HG03460 (cell line): ENCODE data around the gene ACRV1.
"Not testable (repeated sequence)": the region's sequence is repeated elsewhere in the genome, so short reads cannot be mapped to it uniquely, and the experiment has no call there.

ENCODE experiments used
- ATAC-seq: cut with Tn5 transposase; IDR thresholded peaks from one replicate; pipeline ENCODE4 v1.9.1; 2021; ENCODE audit not compliant: unreplicated experiment

ACRV1 gene, protein sequence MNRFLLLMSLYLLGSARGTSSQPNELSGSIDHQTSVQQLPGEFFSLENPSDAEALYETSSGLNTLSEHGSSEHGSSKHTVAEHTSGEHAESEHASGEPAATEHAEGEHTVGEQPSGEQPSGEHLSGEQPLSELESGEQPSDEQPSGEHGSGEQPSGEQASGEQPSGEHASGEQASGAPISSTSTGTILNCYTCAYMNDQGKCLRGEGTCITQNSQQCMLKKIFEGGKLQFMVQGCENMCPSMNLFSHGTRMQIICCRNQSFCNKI

DNA sequence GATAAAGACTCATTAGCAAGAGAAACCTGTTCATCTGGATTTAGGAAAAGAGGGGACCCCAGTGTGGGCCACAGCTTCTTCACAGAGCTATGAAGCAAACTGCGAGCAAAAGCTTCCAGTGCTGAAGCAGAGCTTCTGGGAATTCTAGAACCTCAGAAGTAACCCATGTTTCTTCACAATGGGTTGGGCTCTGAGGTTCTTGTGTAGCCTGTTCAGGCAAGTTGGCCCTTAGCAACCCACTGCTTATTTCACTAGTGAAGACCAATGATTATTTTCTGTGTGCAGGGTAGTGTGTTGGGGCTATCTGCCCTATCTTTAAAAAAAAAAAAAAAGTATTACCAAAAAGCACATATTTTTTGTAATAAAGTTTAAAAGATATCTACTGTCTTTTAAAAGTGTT, at the start of gene ACRV1:
ACRV1 (minus strand) TSS at position 101 of the 400 bp plus-strand sequence; CDS start at position 34, 67 bp downstream.
- no peak for ATAC-seq

DNA sequence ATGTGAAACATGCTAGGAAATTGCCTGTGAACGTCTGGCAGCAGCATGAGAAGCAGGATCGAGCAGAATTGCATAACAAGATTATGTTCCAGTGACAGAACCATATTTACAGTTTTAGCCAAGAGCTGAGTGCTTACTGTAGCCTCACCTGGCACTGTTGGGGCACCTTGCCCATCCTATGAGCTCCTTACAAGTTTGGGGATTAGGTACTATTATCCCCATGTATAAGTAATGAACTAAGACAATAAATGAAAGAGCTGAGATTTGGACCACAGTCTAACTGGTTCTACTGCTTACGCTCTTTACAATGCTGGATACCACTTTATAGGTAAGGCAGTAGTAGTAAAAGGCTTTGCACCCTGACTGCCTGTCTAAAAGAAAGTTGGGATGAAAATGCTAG, 48.3 kb upstream of the ACRV1 start:
- no peak for ATAC-seq

DNA sequence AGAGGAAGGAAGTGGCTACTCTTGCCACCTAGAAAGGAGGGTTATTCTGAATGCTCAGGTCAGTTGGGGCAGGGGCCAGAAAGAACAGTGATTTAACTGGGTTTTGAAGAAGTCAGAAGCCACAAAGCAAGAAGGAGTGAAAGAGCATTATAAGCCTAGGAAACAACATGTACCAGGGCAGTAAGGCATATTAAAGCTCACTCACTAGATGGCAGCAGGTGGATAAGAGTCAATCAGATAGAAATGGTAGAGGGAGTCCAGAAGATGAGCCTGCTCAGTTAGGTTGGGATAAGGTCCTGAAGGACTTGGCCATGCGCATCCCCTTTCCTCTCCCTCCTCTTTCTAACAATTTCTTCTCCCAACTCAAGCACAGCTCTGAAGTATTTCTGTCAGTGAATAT, 43.5 kb upstream of the ACRV1 start:
- no peak for ATAC-seq

DNA sequence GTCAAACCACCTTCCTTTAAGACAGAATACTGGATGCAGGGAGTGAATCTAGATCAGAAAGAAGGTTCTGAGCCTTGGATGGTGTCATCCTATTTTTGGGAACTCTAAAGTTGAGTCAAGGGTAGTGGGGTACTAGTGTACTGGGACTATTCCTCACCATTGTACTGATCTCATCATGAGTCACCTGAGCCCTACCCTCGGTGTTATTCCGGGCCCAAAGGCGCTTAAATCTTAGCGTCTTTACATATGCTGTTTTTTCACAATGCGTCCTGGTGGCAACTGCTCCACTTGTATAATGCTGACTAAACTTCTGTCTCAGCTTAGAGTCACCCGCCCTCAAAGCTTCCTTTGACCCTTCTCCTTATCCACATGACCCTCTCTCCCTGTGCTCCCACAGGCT, 40.1 kb upstream of the ACRV1 start:
- ATAC-seq, result no peak

DNA sequence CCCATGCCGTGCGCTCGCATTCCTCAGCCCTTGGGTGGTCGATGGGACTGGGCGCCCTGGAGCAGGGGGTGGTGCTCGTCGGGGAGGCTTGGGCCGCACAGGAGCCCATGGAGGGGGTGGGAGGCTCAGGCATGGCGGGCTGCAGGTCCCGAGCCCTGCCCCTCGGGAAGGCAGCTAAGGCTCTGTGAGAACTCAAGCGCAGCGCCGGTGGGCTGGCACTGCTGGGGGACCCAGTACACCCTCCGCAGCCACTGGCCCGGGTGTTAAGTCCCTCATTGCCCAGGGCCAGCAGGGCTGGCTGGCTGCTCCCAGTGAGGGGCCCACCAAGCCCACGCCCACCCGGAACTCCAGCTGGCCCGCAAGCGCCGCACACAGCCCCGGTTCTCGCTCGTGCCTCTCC, 24.0 kb upstream of the ACRV1 start:
- ATAC-seq, result not testable (repeated sequence)

DNA sequence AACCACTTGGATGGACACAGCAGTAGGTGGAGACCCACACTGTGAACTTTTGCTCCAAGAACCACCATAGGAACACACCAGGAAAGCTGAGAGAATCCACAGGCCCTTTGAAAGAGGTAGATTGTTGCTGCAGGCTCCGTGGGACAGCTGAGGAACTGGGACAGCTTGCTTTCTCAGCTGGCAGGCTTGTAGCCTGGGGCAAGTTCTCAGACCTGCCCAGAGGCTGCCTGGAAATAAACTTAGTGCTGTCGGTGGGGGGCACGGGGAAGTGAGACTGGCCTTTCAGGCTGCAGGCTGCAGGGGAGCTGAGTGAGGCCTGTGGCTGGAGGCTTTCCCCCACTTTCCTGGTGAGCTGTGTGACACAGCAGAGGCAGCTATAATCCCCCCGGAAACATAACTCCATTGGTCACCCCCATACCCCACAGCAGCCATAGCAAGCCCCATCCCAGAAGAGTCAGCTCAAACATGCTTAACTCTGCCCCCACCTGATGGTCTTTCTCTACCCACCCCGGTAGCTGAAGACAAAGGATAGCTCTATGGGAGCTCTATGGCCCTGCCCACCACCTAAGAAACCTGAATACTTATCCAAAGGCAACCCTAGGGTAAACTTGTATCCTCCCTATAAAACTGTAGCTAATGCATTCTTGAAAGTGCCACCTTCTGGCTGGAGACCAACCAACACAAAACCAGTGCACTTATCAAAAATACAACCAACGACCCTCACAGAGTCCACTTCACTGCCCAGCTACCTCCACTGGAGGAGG, 21.4 kb upstream of the ACRV1 start:
- ATAC-seq, result no peak

DNA sequence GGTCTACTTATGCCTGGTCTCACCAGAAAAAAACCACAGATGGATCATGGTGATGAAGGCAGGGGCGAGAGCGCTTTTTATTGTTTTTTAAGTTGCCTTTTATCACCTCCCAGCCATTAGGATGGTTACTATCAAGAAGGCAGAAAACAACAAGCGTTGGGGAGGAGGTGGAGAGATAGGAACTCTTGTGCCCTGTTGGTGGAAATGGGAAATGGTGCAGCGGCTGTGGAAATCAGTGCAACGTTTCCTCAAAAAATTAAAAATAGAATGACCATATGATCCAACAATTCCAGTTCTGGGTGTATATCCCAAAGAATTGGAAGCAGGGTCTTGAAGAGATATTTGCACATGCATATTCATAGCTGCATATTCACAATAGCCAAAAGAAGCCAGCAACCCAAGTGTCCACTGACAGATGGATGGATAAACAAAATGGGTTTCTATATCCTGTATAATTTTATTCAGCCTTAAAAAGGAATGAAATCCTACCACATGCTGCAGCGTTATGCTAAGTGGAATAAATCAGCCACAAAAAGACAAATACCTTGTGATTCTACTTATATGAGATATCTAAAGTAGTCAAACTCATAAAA, 20.5 kb upstream of the ACRV1 start:
- ATAC-seq, result no peak

DNA sequence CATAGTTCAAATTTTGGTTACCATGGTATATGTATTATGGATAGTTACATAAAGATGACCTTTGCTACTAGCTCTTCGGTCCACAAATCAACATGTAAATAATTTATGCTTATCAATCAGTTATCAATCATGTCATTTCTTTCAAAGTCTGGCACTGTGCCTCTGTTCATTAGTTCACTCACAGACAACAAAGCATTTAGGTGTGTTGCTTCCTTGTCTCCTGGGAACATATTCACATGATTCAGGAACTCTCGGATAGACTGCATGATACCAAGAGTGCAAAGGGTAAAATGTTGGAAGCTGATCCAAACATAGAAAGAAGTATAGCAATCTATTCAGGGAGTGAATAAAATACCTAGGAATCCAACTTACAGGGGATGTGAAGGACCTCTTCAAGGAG, 14.3 kb upstream of the ACRV1 start:
- no peak for ATAC-seq

DNA sequence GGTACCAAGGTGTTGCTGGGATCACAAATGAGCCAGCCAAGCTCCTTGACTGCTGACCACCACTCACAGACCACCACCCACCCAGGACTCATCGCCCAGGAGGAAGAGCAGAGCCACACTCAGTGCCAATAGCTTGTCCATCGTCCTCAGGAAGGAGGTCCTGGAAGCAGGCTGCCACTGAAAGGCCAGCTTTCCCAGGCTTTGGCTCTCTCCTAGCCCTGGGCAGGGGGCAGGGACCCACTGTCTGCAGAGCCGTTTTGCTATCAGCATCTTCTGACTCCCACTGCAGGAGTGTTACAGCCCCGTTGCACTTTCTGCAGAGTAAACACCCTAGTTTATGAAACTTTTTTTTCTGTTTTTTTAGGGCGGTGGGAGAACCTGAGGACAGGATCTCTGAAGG, 12.2 kb upstream of the ACRV1 start:
- no peak for ATAC-seq

DNA sequence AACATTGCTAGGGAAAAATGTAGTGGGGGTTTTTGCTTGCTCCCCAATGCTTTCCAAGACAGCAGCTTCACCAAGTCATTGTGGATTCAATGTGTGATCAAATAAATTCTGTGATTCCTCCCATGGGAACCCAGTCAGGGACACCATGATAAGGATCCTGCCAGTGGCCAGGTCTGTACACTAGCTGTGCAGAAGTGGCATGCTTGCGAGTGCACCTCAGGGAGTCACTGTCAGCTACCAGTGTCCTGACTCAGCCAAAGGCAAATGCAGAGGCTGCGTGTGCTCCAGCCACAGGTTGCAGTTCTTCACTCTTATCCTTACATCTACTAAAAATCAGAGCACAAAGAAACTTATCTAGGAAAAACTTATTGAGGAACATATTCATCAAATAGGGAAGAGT, 9.4 kb upstream of the ACRV1 start:
- no peak for ATAC-seq

DNA sequence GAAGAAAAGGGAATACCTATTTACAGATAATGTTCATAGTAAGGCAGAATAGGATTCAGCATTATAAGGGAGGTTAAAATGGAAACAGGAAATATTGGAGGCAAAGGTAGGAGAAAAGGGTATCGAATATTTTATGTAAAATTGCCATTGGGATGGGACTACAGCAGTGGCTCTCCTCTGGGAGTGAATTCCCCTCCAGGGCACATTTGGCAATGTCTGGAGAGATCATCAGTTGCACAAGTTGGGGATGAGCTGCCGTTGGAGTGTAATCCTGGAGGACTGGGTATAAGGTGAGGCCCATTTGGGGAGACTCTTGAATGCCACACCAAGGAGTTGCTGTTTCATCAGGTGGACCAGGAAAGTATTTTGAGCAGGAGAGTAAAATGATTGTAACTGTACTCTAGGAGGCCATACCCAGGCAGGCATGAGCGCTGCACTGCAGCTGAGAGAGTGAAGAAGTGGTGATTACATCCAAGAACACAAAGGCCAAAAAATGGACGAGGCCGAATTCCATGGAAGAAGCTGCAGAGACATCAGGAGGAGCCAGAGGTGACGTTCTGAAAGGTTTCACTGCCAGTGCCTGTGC, 8.7 kb upstream of the ACRV1 start:
- ATAC-seq, result no peak

DNA sequence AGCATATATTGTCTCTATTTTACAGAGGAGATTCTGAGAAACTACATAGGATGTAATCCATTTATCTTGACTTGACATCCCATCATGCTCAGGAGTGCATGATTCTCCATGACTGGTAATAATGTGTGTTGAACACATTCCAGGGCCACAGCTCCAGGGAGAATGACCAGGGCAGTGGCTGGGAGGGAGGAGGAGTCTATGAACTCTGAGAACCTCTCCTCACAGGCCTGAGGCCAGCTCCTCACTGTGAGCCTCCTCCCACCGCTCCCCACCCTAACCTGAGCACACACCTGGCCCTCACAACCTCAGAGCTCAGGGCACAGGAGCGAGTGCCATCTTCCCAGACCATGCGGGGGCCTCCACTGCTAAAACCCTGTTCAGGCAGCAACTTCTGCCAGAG, 8.0 kb upstream of the ACRV1 start:
- ATAC-seq, result no peak

DNA sequence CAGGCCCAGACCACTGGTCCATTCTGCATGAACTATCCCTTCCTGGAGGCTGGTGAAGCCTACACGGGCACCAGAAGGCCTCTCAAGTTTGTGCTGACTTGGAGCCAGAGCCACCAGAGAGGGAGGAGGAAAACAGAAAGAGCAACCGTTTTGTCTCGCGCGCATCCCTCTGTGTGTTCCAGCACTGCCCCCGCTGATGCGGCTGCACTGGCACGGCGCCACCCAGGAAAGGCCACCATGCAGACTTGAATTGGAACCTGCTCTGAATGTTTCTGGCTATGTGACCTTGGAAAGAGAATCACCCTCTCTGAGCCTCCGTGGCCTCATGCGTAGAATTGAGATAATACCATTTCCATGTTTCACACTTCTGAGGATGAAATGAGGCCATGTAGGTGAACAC, 7.4 kb upstream of the ACRV1 start:
- no peak for ATAC-seq

DNA sequence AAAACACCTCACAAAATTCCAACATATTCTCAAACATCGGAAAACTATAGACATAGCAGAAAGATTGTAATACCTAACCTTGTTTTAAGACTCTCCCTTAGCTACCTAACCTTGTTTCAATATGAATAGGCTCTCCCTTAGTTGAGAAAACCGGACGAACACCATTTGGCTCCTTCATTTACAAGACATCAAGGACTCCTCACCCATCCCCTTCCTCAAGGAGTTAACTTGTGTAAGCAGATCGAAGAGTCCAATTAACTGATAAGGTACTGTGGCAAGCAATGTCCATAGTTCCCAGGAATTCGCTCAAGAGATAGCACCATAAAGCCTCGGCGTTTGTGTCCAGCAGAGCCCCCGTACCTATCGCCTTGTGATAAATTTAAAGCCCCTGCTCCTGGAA, 4.6 kb upstream of the ACRV1 start:
- ATAC-seq, result no peak

DNA sequence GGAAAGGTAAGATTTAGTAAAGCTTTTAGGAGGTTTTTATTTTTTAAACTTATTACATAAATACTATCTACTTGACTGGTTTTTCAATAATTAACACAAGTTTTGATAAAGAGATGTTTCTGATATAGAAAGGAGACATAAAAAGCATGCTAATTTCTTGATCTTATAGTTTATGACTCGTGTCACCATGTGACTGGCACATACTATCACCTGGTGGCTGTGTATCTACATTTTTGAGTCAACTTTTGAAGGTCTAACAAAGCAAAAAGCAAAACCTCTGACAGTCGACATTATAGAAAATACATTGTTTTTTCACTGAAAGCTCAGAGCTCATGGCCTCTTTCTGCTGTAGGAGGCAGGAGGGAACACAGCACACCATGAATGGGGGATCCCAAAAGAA, 810 bp downstream of the ACRV1 start:
- no peak for ATAC-seq

DNA sequence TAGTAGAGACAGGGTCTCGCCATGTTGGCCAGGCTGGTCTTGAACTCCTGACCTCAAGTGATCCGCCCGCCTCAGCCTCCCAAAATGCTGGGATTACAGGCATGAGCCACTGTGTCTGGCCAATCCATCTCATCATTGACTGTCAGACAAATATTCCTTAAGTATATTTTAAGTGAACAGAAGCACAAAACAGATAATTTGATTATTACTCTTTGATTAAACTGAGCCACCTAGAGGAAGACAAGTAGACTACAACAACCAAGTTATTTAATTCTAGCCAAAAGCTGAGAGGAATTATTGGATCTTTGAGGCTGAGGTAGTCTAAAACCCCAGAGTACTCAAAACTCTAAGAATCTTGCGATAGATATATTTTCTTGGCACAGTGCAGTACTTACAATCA, 1.2 kb downstream of the ACRV1 start:
- no peak for ATAC-seq

DNA sequence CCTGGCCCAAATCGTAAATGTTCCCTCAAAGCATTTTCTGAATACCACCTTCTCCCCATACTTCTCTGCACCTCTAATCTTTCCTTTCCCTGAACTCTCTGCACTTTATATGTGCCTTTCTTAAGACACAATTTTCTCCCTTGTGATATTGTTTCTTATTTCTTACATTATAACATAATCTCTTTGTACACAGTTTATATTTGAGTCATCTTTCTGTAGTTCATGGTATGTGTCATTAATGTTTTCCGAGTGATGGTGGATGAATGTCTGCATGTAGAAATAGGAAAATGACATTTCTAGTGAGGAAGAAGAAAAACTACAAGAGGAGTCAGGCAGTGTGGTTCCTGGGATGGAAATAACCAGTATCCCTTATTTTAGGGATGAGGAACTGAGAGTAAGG, 5.5 kb downstream of the ACRV1 start:
- ATAC-seq, result no peak

DNA sequence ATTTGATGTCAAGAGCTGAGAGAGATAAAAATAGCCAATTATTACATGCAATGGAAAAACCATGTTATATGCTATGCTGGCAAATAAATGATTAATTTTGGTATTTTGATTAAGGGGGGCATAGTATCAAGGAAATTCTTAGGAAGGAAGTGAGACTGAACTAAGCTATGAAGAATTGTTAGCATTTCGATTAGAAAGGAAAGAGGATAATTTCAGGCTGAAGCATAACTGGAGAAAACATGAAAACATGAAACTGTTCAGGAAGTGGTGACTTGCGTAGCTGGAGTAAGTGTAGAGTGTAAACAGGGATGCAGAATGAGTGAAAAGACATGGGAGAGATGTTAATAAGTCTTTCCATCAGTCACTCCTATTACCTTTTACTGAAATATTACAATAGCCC, 6.4 kb downstream of the ACRV1 start:
- no peak for ATAC-seq

DNA sequence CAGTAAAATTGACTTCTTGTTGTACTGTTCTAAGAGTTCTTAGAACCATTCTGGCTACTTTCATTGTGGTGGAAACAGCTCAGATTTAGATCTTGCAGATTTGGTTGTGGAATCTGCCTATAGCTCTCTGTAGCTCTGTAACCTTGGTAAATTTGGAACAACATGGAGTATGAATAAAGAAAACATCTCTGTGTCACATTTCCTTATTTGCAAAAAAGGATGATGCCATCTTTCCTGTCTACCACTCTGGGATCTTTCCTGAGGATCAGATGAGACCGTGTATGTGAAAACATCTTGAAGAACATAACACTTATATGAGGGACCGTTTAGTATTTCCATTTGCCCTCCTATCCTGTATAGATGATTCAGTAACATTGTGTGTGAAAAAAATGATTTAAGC, 9.1 kb downstream of the ACRV1 start:
- no peak for ATAC-seq

DNA sequence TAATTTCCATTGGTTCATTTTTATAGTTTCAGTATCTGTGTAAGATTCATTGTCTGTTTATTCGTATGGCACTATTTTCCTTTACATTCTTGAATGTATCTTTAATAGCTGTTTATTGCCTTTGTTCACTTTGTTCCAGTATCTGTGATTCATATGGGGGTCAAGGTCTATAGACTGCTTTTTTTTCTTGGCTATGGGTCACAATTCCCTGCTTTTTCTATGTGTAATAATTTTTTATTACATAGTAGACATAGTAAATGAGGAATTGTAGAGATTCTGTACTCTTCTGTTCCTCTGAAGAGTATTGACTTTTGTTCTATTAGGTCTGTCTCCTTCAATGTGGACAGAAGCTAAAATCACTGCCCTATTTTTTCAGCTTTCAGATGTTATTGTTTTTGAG, 10.5 kb downstream of the ACRV1 start:
- ATAC-seq, result no peak

DNA sequence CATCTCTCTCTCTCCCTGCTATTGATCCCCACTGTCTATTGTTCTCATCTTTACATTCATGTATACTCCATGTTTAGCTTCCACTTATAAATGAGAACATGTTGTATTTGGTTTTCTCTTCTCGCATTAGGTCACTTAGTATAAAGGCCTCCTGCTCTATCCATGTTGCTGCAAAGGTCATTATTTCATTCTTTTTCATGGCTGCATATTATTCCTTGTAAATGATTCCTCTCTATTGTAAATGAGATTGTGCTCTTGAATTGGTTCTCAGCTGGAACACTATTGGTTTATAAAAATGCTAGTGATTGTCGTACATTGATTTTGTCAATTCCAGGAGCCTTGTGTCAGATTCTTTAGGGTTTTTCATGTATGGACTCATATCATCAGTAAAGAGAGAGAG, 13.5 kb downstream of the ACRV1 start:
- no peak for ATAC-seq

DNA sequence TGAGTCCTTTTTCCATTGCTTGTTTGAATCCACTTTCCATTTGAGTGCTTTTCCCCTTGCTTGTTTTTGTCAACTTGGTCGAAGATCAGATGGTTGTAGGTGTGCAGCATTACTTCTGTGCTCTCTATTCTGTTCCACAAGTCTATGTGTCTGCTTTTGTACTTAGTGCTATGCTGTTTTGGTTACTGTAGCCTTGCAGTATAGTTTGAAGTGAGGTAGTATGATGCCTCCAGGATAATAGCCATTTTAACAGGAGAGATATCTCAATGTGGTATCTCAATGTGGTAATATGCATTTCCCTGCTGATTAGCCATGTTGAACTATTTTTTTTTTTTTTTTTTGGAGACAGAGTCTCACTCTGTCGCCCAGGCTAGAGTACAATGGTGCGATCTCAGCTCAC, 16.7 kb downstream of the ACRV1 start:
- no peak for ATAC-seq
